SK-N-MC (cell line): ENCODE results near the gene F2.

ENCODE experiments used
- DNase-seq: peaks from one replicate; pipeline ENCODE4 v3.0.0-alpha.2; 2011; ENCODE audit warnings: low read depth, low spot score
- H3K27ac ChIP-seq: fragments of 200-600 bp; sonication (generic); 2 replicates; pipeline ENCODE4 v1.5.1; 2016; ENCODE audit warnings: mixed run types
- H3K36me3 ChIP-seq: fragments of 200-600 bp; sonication (generic); 2 replicates; pipeline ENCODE4 v1.6.1; 2017; ENCODE audit warnings: antibody characterized with exemption, low read length, mixed read lengths; ENCODE audit not compliant: insufficient read depth
- H3K4me3 ChIP-seq: fragments of 200-600 bp; sonication (generic); 2 replicates; pipeline ENCODE4 v1.5.1; 2016
- H3K9ac ChIP-seq: fragments of 200-600 bp; sonication (generic); 2 replicates; pipeline ENCODE4 v1.8.0; 2017; ENCODE audit warnings: mixed run types, mixed read lengths; ENCODE audit not compliant: insufficient read length
- H3K9me3 ChIP-seq: fragments of 200-600 bp; sonication (generic); 2 replicates; pipeline ENCODE4 v1.6.1; 2017; ENCODE audit warnings: low read depth, mild to moderate bottlenecking, antibody characterized with exemption, low read length, moderate library complexity, mixed read lengths
- EZH2 ChIP-seq: fragments of 200-600 bp; sonication (generic); IDR thresholded peaks from one replicate; pipeline ENCODE4 v1.6.1; 2017; ENCODE audit warnings: antibody characterized with exemption
- FOXP2 ChIP-seq: optimal IDR thresholded peaks from 2 replicates; pipeline ENCODE3; 2011; ENCODE audit warnings: mild to moderate bottlenecking, moderate library complexity; ENCODE audit not compliant: insufficient read depth; ENCODE audit errors: extremely low read length, control extremely low read depth
- POLR2AphosphoS5 ChIP-seq: IDR thresholded peaks from 2 replicates; pipeline ENCODE4 v1.6.1; 2012; ENCODE audit warnings: mild to moderate bottlenecking, low read depth, low read length, borderline replicate concordance

The F2 gene

GRCh38 chr11:46681814-46682213 lies 37.2 kb upstream of the F2 start:
- Histone ChIP-seq H3K9me3 (no peaks in the 10 kb centered on the region), H3K27ac (no peak overlapping the region), H3K9ac (no peak overlapping the region), H3K36me3 (peaks cover 6% of the 10 kb centered on the region; the same call in 1 of the 2 replicates), H3K4me3 (no peak overlapping the region)
- TF ChIP-seq POLR2AphosphoS5 (no peak), FOXP2 (no peak)
- DNase-seq: no peak

- H3K4me3 ChIP-seq: no peak overlapping the region
- peaks cover 9% of the 10 kb centered on the region; the same call in 1 of the 2 replicates for H3K36me3 ChIP-seq
- no peaks in the 10 kb centered on the region for H3K9me3 ChIP-seq
- H3K27ac ChIP-seq: no peak overlapping the region
- no peak for TF ChIP-seq FOXP2
- no peak for TF ChIP-seq POLR2AphosphoS5
- TF ChIP-seq EZH2: no peak
- no peak overlapping the region for H3K9ac ChIP-seq
- no peak for DNase-seq
Observed at GRCh38 chr11:46682773-46683752, 36.0 kb upstream of the F2 start.

DNA sequence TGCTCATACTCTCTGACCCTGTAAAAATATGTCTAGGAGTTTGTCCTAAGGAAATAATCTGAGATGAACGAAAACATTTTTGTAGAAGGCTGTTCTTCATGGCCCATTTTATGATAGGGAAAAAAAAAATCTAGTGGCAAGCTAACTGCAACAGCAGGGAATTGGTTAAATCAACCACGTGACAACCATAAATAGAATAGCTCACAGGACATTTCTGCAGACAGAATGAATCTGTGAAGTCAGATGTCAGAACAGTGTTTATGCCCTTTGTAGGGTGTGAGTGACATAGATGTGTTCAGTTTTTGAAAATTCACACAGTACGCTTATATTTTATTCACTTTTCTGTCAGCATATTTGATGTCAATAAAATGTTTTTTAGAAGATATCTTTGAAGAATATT lies 34.6 kb upstream of the F2 start:
- H3K27ac ChIP-seq: no peak overlapping the region
- H3K9ac ChIP-seq: no peak overlapping the region
- H3K9me3 ChIP-seq: no peaks in the 10 kb centered on the region
- peaks cover 9% of the 10 kb centered on the region; the same call in 1 of the 2 replicates for H3K36me3 ChIP-seq
- no peak for TF ChIP-seq EZH2
- no peak for TF ChIP-seq POLR2AphosphoS5
- TF ChIP-seq FOXP2: no peak
- DNase-seq: no peak
- H3K4me3 ChIP-seq: no peak overlapping the region

- TF ChIP-seq FOXP2 (no peak), POLR2AphosphoS5 (no peak), EZH2 (no peak)
- Histone ChIP-seq H3K9me3 (no peaks in the 10 kb centered on the region), H3K4me3 (no peak overlapping the region), H3K27ac (no peak overlapping the region), H3K9ac (no peak overlapping the region), H3K36me3 (peaks cover 3% of the 10 kb centered on the region; the same call in 1 of the 2 replicates)
- DNase-seq: no peak
Observed at GRCh38 chr11:46686886-46687795, 31.9 kb upstream of the F2 start.

DNA sequence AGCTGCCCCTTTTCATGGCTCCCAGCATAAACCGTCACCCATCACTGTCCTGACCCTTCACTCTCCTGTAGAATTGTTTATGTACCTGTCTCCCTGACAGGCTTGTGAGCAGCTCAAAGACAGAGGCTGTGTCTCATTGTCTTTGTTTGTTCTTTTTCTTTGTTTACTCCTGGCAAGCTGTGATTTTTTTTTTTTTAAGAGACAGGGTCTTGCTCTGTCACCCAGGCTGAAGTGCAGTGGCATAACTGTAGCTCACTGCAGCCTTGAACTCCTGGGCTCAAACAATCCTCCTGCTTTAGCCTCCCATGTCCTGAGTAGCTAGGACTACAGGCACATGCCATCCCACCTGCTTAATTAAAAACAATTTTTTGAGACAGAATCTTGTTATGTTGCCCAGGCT lies 28.3 kb upstream of the F2 start:
- H3K27ac ChIP-seq: no peak overlapping the region

GRCh38 chr11:46692450-46692849 lies 26.6 kb upstream of the F2 start:
- Histone ChIP-seq H3K9ac (no peak overlapping the region), H3K36me3 (peaks cover 3% of the 10 kb centered on the region; the same call in 1 of the 2 replicates), H3K27ac (no peak overlapping the region), H3K4me3 (no peak overlapping the region), H3K9me3 (no peaks in the 10 kb centered on the region)
- no peak for DNase-seq
- TF ChIP-seq EZH2 (no peak), FOXP2 (no peak), POLR2AphosphoS5 (no peak)

More for the DNA sequence above, 28.3 kb upstream of the F2 start:
- no peak overlapping the region for H3K4me3 ChIP-seq
- no peaks in the 10 kb centered on the region for H3K9me3 ChIP-seq
- TF ChIP-seq FOXP2 (no peak), POLR2AphosphoS5 (no peak), EZH2 (no peak)
- no peak for DNase-seq
- H3K9ac ChIP-seq: no peak overlapping the region
- peaks cover 3% of the 10 kb centered on the region; the same call in 1 of the 2 replicates for H3K36me3 ChIP-seq

DNA sequence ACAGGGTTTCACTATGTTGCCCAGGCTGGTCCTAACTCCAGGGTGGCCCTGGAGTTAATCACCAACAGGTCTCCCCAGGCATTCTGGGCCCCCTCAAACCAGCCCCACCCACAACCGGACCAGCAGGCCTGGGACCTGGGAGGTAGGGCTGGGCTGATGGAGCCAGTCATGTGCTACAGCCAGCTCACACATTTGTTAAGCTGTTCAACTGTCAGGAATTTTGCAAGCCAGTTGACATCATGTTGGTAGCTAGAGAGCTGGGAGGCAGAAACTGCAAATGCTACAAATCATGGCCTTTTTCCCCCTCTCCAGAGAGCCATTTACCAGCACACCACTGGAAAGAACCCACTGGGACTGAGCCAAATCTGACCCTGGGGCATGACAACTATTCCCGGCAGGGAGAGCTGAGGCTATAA lies 25.4 kb upstream of the F2 start:
- H3K9ac ChIP-seq: no peak overlapping the region
- no peaks in the 10 kb centered on the region; the same call in 1 of the 2 replicates for H3K36me3 ChIP-seq
- no peak overlapping the region for H3K27ac ChIP-seq

DNA sequence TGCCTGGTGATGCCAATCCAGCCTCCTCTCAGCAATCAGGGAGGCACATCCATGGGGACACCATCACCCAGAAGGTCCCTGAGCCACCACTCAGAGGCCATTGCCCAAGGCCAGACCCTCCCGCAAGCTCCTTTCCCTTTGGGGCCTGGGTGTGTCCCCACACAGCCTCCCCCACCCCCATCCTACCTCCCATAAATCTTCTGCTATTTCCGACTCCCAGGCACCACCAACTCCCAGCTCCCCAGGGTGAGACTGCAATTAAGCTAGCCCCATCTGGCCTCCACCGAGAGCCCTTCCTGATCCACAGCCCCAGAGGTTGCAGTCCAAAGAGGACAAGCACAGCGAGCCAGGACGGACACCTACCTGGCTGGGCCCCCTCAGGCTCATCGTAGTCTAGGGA lies 24.9 kb upstream of the F2 start:
- no peak overlapping the region for H3K9ac ChIP-seq

More for the DNA sequence above, 25.4 kb upstream of the F2 start:
- DNase-seq: no peak
- Histone ChIP-seq H3K9me3 (no peaks in the 10 kb centered on the region), H3K4me3 (no peak overlapping the region)
- TF ChIP-seq POLR2AphosphoS5 (no peak), FOXP2 (no peak), EZH2 (no peak)

More for the DNA sequence above, 24.9 kb upstream of the F2 start:
- DNase-seq: no peak
- H3K9me3 ChIP-seq: no peaks in the 10 kb centered on the region
- H3K27ac ChIP-seq: no peak overlapping the region
- H3K36me3 ChIP-seq: no peaks in the 10 kb centered on the region; the same call in 1 of the 2 replicates
- TF ChIP-seq EZH2 (no peak), POLR2AphosphoS5 (no peak), FOXP2 (no peak)
- no peak overlapping the region for H3K4me3 ChIP-seq
